Fibroblast of lung (primary cell): Measurements from ENCODE around the gene PRUNE2. TPM values are rescaled to one million over a fixed set of nuclear protein-coding genes. Genes with fewer than 3 reads are reported as not detected.

Experiments
- DNase-seq, 2 donors: peaks; one replicate each; pipeline versions ENCODE4 v3.0.0 to v3.0.0-alpha.2; 2010; ENCODE audit warnings: low read depth in 2 of 2
- H2AFZ ChIP-seq: 2 replicates; pipeline ENCODE4 v1.5.1; 2012; ENCODE audit warnings: low read length, control low read depth, inconsistent platforms
- H3K27ac ChIP-seq: 2 replicates; pipeline ENCODE4 v1.5.1; 2011; ENCODE audit warnings: low read length, control low read depth; ENCODE audit not compliant: insufficient read depth
- H3K27me3 ChIP-seq: 2 replicates; pipeline ENCODE4 v1.5.1; 2011; ENCODE audit warnings: mild to moderate bottlenecking, low read length; ENCODE audit not compliant: control insufficient read depth, insufficient read depth
- H3K36me3 ChIP-seq: 2 replicates; pipeline ENCODE4 v1.5.1; 2011; ENCODE audit warnings: low read length; ENCODE audit not compliant: control insufficient read depth, insufficient read depth
- H3K4me1 ChIP-seq: 2 replicates; pipeline ENCODE4 v1.5.1; 2011; ENCODE audit warnings: low read length; ENCODE audit not compliant: control insufficient read depth, insufficient read depth; ENCODE audit errors: extremely low read depth
- H3K4me2 ChIP-seq: 2 replicates; pipeline ENCODE4 v1.5.1; 2011; ENCODE audit warnings: low read length, control low read depth; ENCODE audit not compliant: insufficient read depth; ENCODE audit errors: extremely low read depth
- H3K4me3 ChIP-seq, 4 experiments: fragments of 200-600 bp in 1 of 4; sonication (generic) in 1 of 4; replicated peaks in 1 of 4; 2 replicates each; pipeline ENCODE4 v1.5.1; 2011 to 2016; ENCODE audit warnings: low read length in 4 of 4, low read depth in 3 of 4, mild to moderate bottlenecking in 3 of 4, control low read depth in 2 of 4, inconsistent platforms in 1 of 4, mixed read lengths in 1 of 4; ENCODE audit not compliant: insufficient read depth in 1 of 4; ENCODE audit errors: control extremely low read depth in 1 of 4
- H3K79me2 ChIP-seq: 2 replicates; pipeline ENCODE4 v1.5.1; 2012; ENCODE audit warnings: mild to moderate bottlenecking, low read length, inconsistent platforms; ENCODE audit not compliant: control insufficient read depth, insufficient read depth
- H3K9ac ChIP-seq: 2 replicates; pipeline ENCODE4 v1.5.1; 2011; ENCODE audit warnings: mild to moderate bottlenecking, low read length, control low read depth; ENCODE audit not compliant: insufficient read depth
- H3K9me3 ChIP-seq: 2 replicates; pipeline ENCODE4 v1.5.1; 2012; ENCODE audit warnings: low read depth, low read length; ENCODE audit not compliant: control insufficient read depth, insufficient read depth
- H4K20me1 ChIP-seq: 2 replicates; pipeline ENCODE4 v1.5.1; 2011; ENCODE audit warnings: low read length; ENCODE audit not compliant: control insufficient read depth, insufficient read depth; ENCODE audit errors: extremely low read depth
- CTCF ChIP-seq, 2 donors: IDR thresholded peaks in 1 of 2; conservative IDR thresholded peaks in 1 of 2; 1 replicate in 1 of 2; 2 replicates in 1 of 2; pipeline ENCODE4 v1.5.1; 2011 to 2012; ENCODE audit warnings: low read length in 2 of 2, control low read depth in 1 of 2, inconsistent platforms in 1 of 2, low read depth in 1 of 2, mild to moderate bottlenecking in 1 of 2
- EZH2 ChIP-seq: IDR thresholded peaks from 2 replicates; pipeline ENCODE4 v1.5.1; 2012; ENCODE audit warnings: low read length, control low read depth, mild to moderate bottlenecking; ENCODE audit errors: missing control alignments
- polyA plus RNA-seq, 2 donors: library from polyadenylated mRNA; depleted of rRNA in 1 of 2; stranded (reverse) in 1 of 2; unstranded in 1 of 2; fragments of >200 nt; gene quantifications; 2 replicates each; pipeline ENCODE4 v1.2.1, GENCODE V29; 2011 to 2012; ENCODE audit warnings: missing spikeins in 1 of 2
- total RNA-seq: library from RNA; depleted of rRNA; stranded (reverse); fragments of >200 nt; gene quantifications from 2 replicates; pipeline ENCODE4 v1.2.1, GENCODE V29; 2014

Gene PRUNE2
- total and polyA plus RNA-seq, 2 donors (not counting 1 experiment from before 2014, with no cell fraction given) = 5.4 to 95.6 TPM

DNA sequence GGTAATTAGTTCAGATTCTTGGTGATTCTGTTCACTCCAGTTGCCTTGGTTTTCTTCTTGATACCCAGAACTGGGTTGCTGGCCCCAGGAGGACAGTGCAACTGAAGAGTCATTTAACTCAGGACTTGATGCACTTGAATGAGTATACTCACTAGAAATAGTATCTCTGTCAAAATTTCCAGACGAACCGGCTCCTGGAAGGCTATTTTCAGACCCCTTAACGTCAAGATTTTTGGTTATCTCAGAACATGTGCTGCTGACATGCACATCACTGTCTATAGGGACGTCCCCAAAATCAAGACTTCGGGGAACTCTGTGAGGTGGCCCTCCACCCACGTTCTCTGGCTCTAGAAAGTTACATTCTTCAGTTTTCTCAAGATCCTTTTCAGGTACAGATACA is 198.4 kb downstream of the PRUNE2 start:
- Histone ChIP-seq H4K20me1 (no peaks in the 10 kb centered on the region), H3K9ac (no peak overlapping the region), H3K79me2 (no peaks in the 10 kb centered on the region), H3K4me2 (no peak overlapping the region), H3K27ac (no peak overlapping the region), H3K9me3 (no peaks in the 10 kb centered on the region), H3K36me3 (no peaks in the 10 kb centered on the region), H2AFZ (no peak overlapping the region), H3K4me3 (no peak overlapping the region), H3K4me1 (no peaks in the 10 kb centered on the region), H3K27me3 (peaks cover 4% of the 10 kb centered on the region)
- TF ChIP-seq CTCF (conservative IDR thresholded peaks at IDR 0.05 in 1 of 2, IDR thresholded peaks at IDR 0.05 in 1 of 2; ENCODE audit: low read depth in 1 of 2, low read length in 2 of 2) = no peak
- no peak for TF ChIP-seq EZH2
- DNase-seq = no peak

- peak; percentile 92 to 96 for DNase-seq
- Histone ChIP-seq H3K4me3 (no peak overlapping the region), H4K20me1 (no peaks in the 10 kb centered on the region), H3K36me3 (no peaks in the 10 kb centered on the region), H3K27me3 (peaks cover 4% of the 10 kb centered on the region), H3K9me3 (no peaks in the 10 kb centered on the region), H3K79me2 (no peaks in the 10 kb centered on the region), H3K9ac (no peak overlapping the region), H3K4me2 (no peak overlapping the region), H3K27ac (no peak overlapping the region), H2AFZ (no peak overlapping the region), H3K4me1 (no peaks in the 10 kb centered on the region)
- TF ChIP-seq CTCF (conservative IDR thresholded peaks at IDR 0.05 in 1 of 2, IDR thresholded peaks at IDR 0.05 in 1 of 2; ENCODE audit: low read depth in 1 of 2, low read length in 2 of 2) (peak; percentile 53 to 61), EZH2 (no peak)
These were observed 201.2 kb downstream of the PRUNE2 start for GRCh38 chr9:76704593-76705204.

GRCh38 chr9:76703270-76703669 is 202.6 kb downstream of the PRUNE2 start:
- DNase-seq = no peak
- TF ChIP-seq CTCF (conservative IDR thresholded peaks at IDR 0.05 in 1 of 2, IDR thresholded peaks at IDR 0.05 in 1 of 2; ENCODE audit: low read depth in 1 of 2, low read length in 2 of 2) = no peak
- no peak for TF ChIP-seq EZH2
- no peak overlapping the region for H3K4me2 ChIP-seq

More at GRCh38 chr9:76703270-76703669, 202.6 kb downstream of the PRUNE2 start:
- Histone ChIP-seq H3K79me2 (no peaks in the 10 kb centered on the region), H4K20me1 (no peaks in the 10 kb centered on the region), H3K4me1 (no peaks in the 10 kb centered on the region), H3K27ac (no peak overlapping the region), H3K9ac (no peak overlapping the region), H3K4me3 (no peak overlapping the region), H3K36me3 (no peaks in the 10 kb centered on the region), H3K9me3 (no peaks in the 10 kb centered on the region), H3K27me3 (peaks cover 4% of the 10 kb centered on the region), H2AFZ (no peak overlapping the region)
